Heart left ventricle (tissue), 16 donors: ENCODE data around the gene CSNK2A2. TPM values are rescaled to one million over a fixed set of nuclear protein-coding genes. Genes with fewer than 3 reads are reported as not detected.

Experiments
- ATAC-seq, 4 donors: fragments of 200-7000 bp; cut with Tn5 transposase; one replicate each; pipeline ENCODE4 v1.9.1; 2020 to 2022; ENCODE audit warnings: moderate library complexity in 4 of 4, mild to moderate bottlenecking in 3 of 4, moderate number of reproducible peaks in 1 of 4
- DNase-seq, 5 donors: peaks; one replicate each; pipeline ENCODE4 v3.0.0-alpha.2; 2020
- H3K27ac ChIP-seq, 12 donors: fragments of 200-600 bp; sonication (generic) in 4 of 12; one replicate each; pipeline versions ENCODE4 v1.5.0 to v1.8.0; 2016 to 2022; ENCODE audit warnings: mild to moderate bottlenecking in 2 of 12
- H3K27me3 ChIP-seq, 9 donors: fragments of 200-600 bp; sonication (generic) in 2 of 9; one replicate each; pipeline versions ENCODE4 v1.5.1 to v1.8.0; 2016 to 2022; ENCODE audit warnings: mild to moderate bottlenecking in 3 of 9
- H3K36me3 ChIP-seq, 9 donors: fragments of 200-600 bp; sonication (generic) in 2 of 9; one replicate each; pipeline versions ENCODE4 v1.5.0 to v1.8.0; 2018 to 2022; ENCODE audit warnings: mild to moderate bottlenecking in 2 of 9
- H3K4me1 ChIP-seq, 12 donors: fragments of 200-600 bp; sonication (generic) in 4 of 12; one replicate each; pipeline versions ENCODE4 v1.5.0 to v1.8.0; 2016 to 2022; ENCODE audit warnings: mild to moderate bottlenecking in 3 of 12
- H3K4me3 ChIP-seq, 12 donors: fragments of 200-600 bp; sonication (generic) in 4 of 12; one replicate each; pipeline versions ENCODE4 v1.5.0 to v1.8.0; 2017 to 2022; ENCODE audit warnings: mild to moderate bottlenecking in 9 of 12, moderate library complexity in 4 of 12
- H3K9me3 ChIP-seq, 12 donors: fragments of 200-600 bp; sonication (generic) in 4 of 12; one replicate each; pipeline versions ENCODE4 v1.5.0 to v1.8.0; 2016 to 2022; ENCODE audit warnings: mild to moderate bottlenecking in 1 of 12
- POLR2A ChIP-seq, 2 donors: fragments of 450-650 bp; IDR thresholded peaks; one replicate each; pipeline ENCODE4 v1.6.1; 2017; ENCODE audit warnings: antibody characterized with exemption in 2 of 2, mild to moderate bottlenecking in 2 of 2, moderate library complexity in 2 of 2
- WGBS, 4 donors: extraction: QIAGEN DNeasy Blood & Tissue Kit in 2 of 4; methylation state at CpG; one replicate each; pipeline versions ENCODE4 v1.1.5 to v1.1.7; 2013 to 2018; 5-methylcytosine and 5-hydroxymethylcytosine counted together
- intact Hi-C, 10 donors: fragments of 100-400 bp; cut with DNase I; formaldehyde crosslinking; loops; one replicate each; pipeline versions ENCODE4 v1.11.1 to v1.14.2; 2022
- polyA plus RNA-seq, 2 donors: library from polyadenylated mRNA; stranded (reverse); fragments of 200-250 nt; gene quantifications; one replicate each; pipeline ENCODE4 v1.2.3, GENCODE V29; 2013
- total RNA-seq, 9 donors: library from RNA; depleted of rRNA in 2 of 9; stranded (reverse); fragments of >200 nt in 2 of 9; fragmentation: NEBNext Ultra II Directional in 3 of 9; extraction: Animal tissue kit (Norgen Biotek cat#: 25700) in 3 of 9; gene quantifications; one replicate each; pipeline versions ENCODE4 v1.1.0 to v1.2.4, GENCODE V29; 2016 to 2023
- TF ChIP-seq, protein P1 (sequence below), 12 donors: fragments of 200-600 bp; sonication (generic) in 4 of 12; IDR thresholded peaks; one replicate each; pipeline versions ENCODE4 v1.5.0 to v1.8.0; 2018 to 2022; ENCODE audit warnings: antibody characterized with exemption in 12 of 12, mild to moderate bottlenecking in 5 of 12
- donor health status: ischemic (EF 13 %, LVEDD 7.1; RV severe dilation, severe dysfunction).
- donor health status: healthy with polysubstance abuse.
- donor health status: DM: no; HTN: yes; CAD: no.
- donor health status: DM: no; HTN: no; CAD: no.
- donor health status: ischemic (EF 25% LVEDD 6.9; RV normal size, moderate dysfunction).
- donor health status: ischemic (EF 25% LVEDD 5.7; RV mildly dilated, moderate dysfunction).
- donor health status: healthy.
- donor health status: DM: yes; HTN: yes; CAD: no.
- donor health status: ischemic (EF 35%, LVEDD 5.7; RV mildly dilated, moderate dysfunction).
- donor health status: nonischemic (EF 11% LVEDD 7.7; RV severe dilation, severe dysfunction).
- donor health status: DM: yes; HTN: yes; CAD: no.
- donor health status: PGD.
- donor health status: ischemic (EF 29% LVEDD 5.4; RV normal size, mild dysfunction).
- donor health status: nonischemic (EF 23%, LVEDD 6.1; RV moderate dilation, normal function).

The CSNK2A2 gene
- total and polyA plus RNA-seq, 11 donors: 20.9 to 48.4 (median 36.4) TPM

DNA sequence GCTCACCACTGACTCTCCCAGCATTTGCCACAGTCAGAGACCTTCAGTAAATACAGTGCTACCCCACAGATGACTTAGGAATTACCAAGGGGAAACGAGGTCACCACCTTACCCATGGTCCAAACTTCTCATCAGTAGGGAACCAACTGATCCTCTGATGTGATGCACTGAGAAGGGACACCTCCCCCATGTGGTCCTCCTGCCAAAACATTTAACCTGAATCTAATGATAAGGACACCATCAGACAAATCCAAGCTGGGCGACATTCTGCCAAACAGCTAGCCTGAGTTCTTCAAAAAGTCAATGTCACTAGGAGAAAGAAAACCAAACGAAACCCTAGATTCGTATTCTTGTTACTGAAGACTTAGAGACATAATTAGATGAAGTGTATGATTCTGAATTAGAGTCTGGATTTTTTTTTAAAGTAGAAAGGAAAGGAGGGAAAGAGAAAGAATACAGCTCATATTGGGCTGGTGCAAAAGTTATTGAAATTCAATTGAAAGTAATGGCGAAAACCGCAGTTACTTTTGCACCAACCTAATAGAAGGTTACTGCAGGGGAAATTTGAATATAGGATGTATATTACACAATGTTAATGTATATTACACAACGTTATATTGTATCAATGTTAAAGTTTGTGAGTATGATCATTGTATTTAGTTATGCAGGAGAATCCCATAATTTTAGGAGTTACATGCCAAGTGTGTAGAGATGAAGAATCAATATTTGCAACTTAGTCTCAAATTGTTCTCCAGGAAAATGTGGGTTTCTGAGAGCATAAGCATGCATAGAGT lies 2.3 kb upstream of the CSNK2A2 start:
- intact Hi-C loops: no loop called here
- WGBS, 4 donors: 81 to 88% (median 83%) methylated on average over 7 of the region's 7 CpGs
- H3K27ac ChIP-seq: no peak overlapping the region
- no peak for DNase-seq
- no peaks in the 10 kb centered on the region for H3K9me3 ChIP-seq
- no peak for TF ChIP-seq POLR2A (IDR thresholded peaks at IDR 0.05)
- TF ChIP-seq, protein P1, sequence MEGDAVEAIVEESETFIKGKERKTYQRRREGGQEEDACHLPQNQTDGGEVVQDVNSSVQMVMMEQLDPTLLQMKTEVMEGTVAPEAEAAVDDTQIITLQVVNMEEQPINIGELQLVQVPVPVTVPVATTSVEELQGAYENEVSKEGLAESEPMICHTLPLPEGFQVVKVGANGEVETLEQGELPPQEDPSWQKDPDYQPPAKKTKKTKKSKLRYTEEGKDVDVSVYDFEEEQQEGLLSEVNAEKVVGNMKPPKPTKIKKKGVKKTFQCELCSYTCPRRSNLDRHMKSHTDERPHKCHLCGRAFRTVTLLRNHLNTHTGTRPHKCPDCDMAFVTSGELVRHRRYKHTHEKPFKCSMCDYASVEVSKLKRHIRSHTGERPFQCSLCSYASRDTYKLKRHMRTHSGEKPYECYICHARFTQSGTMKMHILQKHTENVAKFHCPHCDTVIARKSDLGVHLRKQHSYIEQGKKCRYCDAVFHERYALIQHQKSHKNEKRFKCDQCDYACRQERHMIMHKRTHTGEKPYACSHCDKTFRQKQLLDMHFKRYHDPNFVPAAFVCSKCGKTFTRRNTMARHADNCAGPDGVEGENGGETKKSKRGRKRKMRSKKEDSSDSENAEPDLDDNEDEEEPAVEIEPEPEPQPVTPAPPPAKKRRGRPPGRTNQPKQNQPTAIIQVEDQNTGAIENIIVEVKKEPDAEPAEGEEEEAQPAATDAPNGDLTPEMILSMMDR (IDR thresholded peaks at IDR 0.05): no peak
- peaks cover 0 to 13% (median 12%) of the 10 kb centered on the region in 9 donors for H3K36me3 ChIP-seq
- no peak for ATAC-seq
- H3K4me3 ChIP-seq: no peak overlapping the region
- peaks cover 0 to 6% (median 0%) of the 10 kb centered on the region in 9 donors for H3K27me3 ChIP-seq
- peaks cover 0 to 24% (median 16%) of the 10 kb centered on the region in 12 donors for H3K4me1 ChIP-seq

GRCh38 chr16:58198803-58199411 lies 1.0 kb upstream of the CSNK2A2 start:
- ATAC-seq (no peak), DNase-seq (no peak)
- peak overlapping the region in 1 of 12 donors; percentile 61 for H3K4me3 ChIP-seq
- TF ChIP-seq, protein P1 (IDR thresholded peaks at IDR 0.05): no peak
- TF ChIP-seq POLR2A (IDR thresholded peaks at IDR 0.05): no peak
- intact Hi-C loops: loop anchor here in 4 of 10 donors (5.0 to 10.0 kb wide), 5 partner anchors 72 to 286 kb away; partner anchors contain the start of genes MMP15 (in 3 of the 4) and CFAP20 (in 1 of the 4)
- peaks cover 0 to 3% (median 0%) of the 10 kb centered on the region in 9 donors for H3K27me3 ChIP-seq
- peaks cover 0 to 26% (median 25%) of the 10 kb centered on the region in 9 donors for H3K36me3 ChIP-seq
- 90 to 95% (median 92%) methylated on average over 3 of the region's 3 CpGs for WGBS, 4 donors
- H3K4me1 ChIP-seq: peaks cover 0 to 35% (median 16%) of the 10 kb centered on the region in 12 donors
- no peaks in the 10 kb centered on the region for H3K9me3 ChIP-seq
- no peak overlapping the region for H3K27ac ChIP-seq

DNA sequence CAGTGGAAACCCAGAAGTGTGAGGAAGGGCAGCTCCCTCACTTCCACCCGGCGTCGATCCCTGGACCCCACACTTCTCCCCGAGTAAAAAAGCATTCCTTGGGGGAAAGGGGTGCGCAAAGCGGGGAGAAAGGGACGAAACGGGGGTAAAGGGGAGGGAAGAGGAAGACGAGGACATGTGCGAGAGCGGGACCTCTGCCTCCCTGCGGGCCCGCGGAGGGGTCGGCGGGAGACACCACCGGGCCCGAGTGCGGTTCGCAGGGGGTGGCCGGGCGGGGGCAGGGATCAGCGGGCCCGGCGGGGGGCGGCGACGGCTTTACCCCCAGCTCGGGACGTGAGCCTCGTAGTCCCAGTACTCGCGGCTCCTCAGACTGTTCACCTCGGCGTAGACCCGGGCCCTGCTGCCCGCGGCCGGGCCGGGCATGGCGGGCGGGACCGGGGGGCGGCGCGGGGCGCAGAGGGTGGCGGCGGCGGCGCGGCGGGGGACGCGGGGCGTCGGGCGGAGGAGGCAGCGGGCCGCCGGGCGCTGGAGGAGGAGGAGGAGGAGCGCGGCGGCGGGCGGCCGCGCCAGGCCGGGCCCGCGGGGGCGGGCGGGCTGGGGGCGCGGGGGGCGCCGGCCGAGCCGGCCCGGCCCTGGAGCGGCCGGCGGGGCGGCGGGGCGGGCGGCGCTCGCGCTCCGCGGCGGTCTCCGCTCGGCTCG lies 443 bp downstream of the CSNK2A2 start:
- WGBS, 4 donors: 1 to 2% (median 1%) methylated on average over 19 to 96 of the region's 97 CpGs
- TF ChIP-seq, protein P1 (IDR thresholded peaks at IDR 0.05): no peak
- no peak for TF ChIP-seq POLR2A (IDR thresholded peaks at IDR 0.05)
- intact Hi-C loops: loop anchor here in 4 of 10 donors (5.0 to 10.0 kb wide), 5 partner anchors 70 to 287 kb away; partner anchors contain the start of genes MMP15 (in 3 of the 4) and CFAP20 (in 1 of the 4)
- Histone ChIP-seq H3K4me1 (peaks cover 0 to 35% (median 16%) of the 10 kb centered on the region in 12 donors), H3K4me3 (peak overlapping the region; percentile 65 to 94 (median 88)), H3K9me3 (no peaks in the 10 kb centered on the region), H3K36me3 (peaks cover 0 to 40% (median 38%) of the 10 kb centered on the region in 9 donors), H3K27ac (peak overlapping the region in 8 of 12 donors; percentile 31 to 76 (median 50)), H3K27me3 (no peaks in the 10 kb centered on the region)
- peak in 3 of 4 donors; percentile 9 to 17 (median 9) for ATAC-seq
- peak in 2 of 5 donors; percentile 11 to 24 for DNase-seq
